SU-DHL-6 (cell line): ENCODE measurements around the gene PCMT1.

Source experiments
- EZH2phosphoT487 ChIP-seq: fragments of 200-600 bp; sonication (generic), shearing (Covaris generic); conservative IDR thresholded peaks from 2 replicates; pipeline ENCODE4 v1.6.1; 2018; ENCODE audit warnings: mild to moderate bottlenecking, antibody characterized with exemption, low read length, moderate library complexity, mixed read lengths
- TF ChIP-seq, protein P1 (sequence below): fragments of 200-600 bp; sonication (generic); IDR thresholded peaks from one replicate; pipeline ENCODE4 v1.5.1; 2017; ENCODE audit warnings: antibody characterized with exemption, mild to moderate bottlenecking, low read length, moderate library complexity; ENCODE audit not compliant: insufficient read depth, poor library complexity, severe bottlenecking

DNA sequence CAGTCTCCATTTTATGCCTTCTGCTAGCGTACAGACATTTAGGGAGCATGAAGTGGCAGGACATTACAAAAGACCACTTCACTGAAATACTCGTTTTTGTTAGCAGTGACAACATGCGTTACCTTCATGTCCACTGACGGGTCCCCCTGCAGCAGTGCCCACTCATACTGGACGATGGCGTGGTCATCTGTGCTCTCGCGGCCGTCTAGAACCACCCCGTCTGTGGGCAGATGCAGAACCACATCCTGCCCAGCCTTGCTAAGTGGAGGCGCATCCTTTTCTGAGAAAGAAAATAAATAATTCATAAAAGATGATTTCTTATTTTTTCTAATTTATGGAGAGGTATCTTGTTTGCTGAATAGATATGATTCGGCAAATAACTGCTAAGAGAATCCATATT is 103.3 kb downstream of the PCMT1 start:
- TF ChIP-seq, protein P1, sequence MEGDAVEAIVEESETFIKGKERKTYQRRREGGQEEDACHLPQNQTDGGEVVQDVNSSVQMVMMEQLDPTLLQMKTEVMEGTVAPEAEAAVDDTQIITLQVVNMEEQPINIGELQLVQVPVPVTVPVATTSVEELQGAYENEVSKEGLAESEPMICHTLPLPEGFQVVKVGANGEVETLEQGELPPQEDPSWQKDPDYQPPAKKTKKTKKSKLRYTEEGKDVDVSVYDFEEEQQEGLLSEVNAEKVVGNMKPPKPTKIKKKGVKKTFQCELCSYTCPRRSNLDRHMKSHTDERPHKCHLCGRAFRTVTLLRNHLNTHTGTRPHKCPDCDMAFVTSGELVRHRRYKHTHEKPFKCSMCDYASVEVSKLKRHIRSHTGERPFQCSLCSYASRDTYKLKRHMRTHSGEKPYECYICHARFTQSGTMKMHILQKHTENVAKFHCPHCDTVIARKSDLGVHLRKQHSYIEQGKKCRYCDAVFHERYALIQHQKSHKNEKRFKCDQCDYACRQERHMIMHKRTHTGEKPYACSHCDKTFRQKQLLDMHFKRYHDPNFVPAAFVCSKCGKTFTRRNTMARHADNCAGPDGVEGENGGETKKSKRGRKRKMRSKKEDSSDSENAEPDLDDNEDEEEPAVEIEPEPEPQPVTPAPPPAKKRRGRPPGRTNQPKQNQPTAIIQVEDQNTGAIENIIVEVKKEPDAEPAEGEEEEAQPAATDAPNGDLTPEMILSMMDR: no peak
- no peak for TF ChIP-seq EZH2phosphoT487
